Upper lobe of left lung (tissue), 6 donors: Measurements from ENCODE around the gene CTBP2. TPM values are rescaled to one million over a fixed set of nuclear protein-coding genes. Genes with fewer than 3 reads are reported as not detected.

Experiments used
- ATAC-seq, 2 donors: fragments of 200-7000 bp; cut with Tn5 transposase; one replicate each; pipeline ENCODE4 v1.9.1; 2022; ENCODE audit warnings: mild to moderate bottlenecking in 2 of 2, moderate library complexity in 2 of 2; ENCODE audit not compliant: low FRiP score in 2 of 2
- DNase-seq, 2 donors: peaks; one replicate each; pipeline ENCODE4 v3.0.0-alpha.2; 2019 to 2020
- H3K27ac ChIP-seq, 4 donors: fragments of 200-600 bp; sonication (generic); one replicate each; pipeline ENCODE4 v1.5.1; 2016 to 2019
- H3K27me3 ChIP-seq, 4 donors: fragments of 200-600 bp; sonication (generic); one replicate each; pipeline ENCODE4 v1.5.1; 2017 to 2019
- H3K36me3 ChIP-seq, 4 donors: fragments of 200-600 bp; sonication (generic); one replicate each; pipeline ENCODE4 v1.5.1; 2016 to 2019
- H3K4me1 ChIP-seq, 4 donors: fragments of 200-600 bp; sonication (generic); one replicate each; pipeline ENCODE4 v1.5.1; 2018 to 2019
- H3K4me3 ChIP-seq, 4 donors: fragments of 200-600 bp; sonication (generic); one replicate each; pipeline ENCODE4 v1.5.1; 2017 to 2019; ENCODE audit warnings: mild to moderate bottlenecking in 2 of 4, moderate library complexity in 1 of 4
- H3K9me3 ChIP-seq, 4 donors: fragments of 200-600 bp; sonication (generic); one replicate each; pipeline ENCODE4 v1.5.1; 2018 to 2019
- CTCF ChIP-seq, 6 experiments: fragments of 450-650 bp in 4 of 6; fragments of 200-600 bp in 2 of 6; sonication (generic) in 2 of 6; IDR thresholded peaks; one replicate each; pipeline ENCODE4 v1.5.1; 2016 to 2019; ENCODE audit warnings: antibody characterized with exemption in 6 of 6
- EP300 ChIP-seq, 4 donors: sonication (generic); formaldehyde crosslinking; IDR thresholded peaks; one replicate each; pipeline ENCODE4 v1.5.1; 2017; ENCODE audit warnings: antibody characterized with exemption in 4 of 4, control low read depth in 2 of 4
- POLR2A ChIP-seq, 4 donors: fragments of 450-650 bp; IDR thresholded peaks; one replicate each; pipeline ENCODE4 v1.5.1; 2016 to 2017; ENCODE audit warnings: antibody characterized with exemption in 4 of 4, mild to moderate bottlenecking in 2 of 4
- POLR2AphosphoS5 ChIP-seq, 2 donors: sonication (generic); formaldehyde crosslinking; IDR thresholded peaks; one replicate each; pipeline ENCODE4 v1.5.1; 2017; ENCODE audit warnings: antibody characterized with exemption in 2 of 2
- WGBS, 2 donors: methylation state at CpG; one replicate each; pipeline ENCODE4 v1.1.5; 2017 to 2018; 5-methylcytosine and 5-hydroxymethylcytosine counted together
- total RNA-seq, 6 donors: library from RNA; depleted of rRNA in 4 of 6; stranded (reverse); fragments of >200 nt in 4 of 6; gene quantifications; one replicate each; pipeline versions ENCODE4 v1.1.0 to v1.2.1, GENCODE V29; 2016 to 2021
- donor health status: DM: no; HTN: no; CAD: no; lungs with moderate emphysema.
- donor health status: DM: no; HTN: yes; CAD: no; lungs with severe emphysema.

Gene CTBP2
- total RNA-seq, 6 donors from 2014 or later = 47.1 to 82.5 (median 59.7) TPM

GRCh38 chr10:125029584-125030242, 130.7 kb downstream of the CTBP2 start:
- no peak for DNase-seq
- no peaks in the 10 kb centered on the region for H3K9me3 ChIP-seq
- H3K27me3 ChIP-seq = no peaks in the 10 kb centered on the region
- no peak for TF ChIP-seq EP300 (IDR thresholded peaks at IDR 0.05)
- no peak for TF ChIP-seq CTCF (IDR thresholded peaks at IDR 0.05)
- TF ChIP-seq POLR2A (IDR thresholded peaks at IDR 0.05) = no peak
- TF ChIP-seq POLR2AphosphoS5 (IDR thresholded peaks at IDR 0.05) = no peak
- H3K27ac ChIP-seq = peak overlapping the region in 1 of 4 donors; percentile 14
- H3K4me3 ChIP-seq = no peak overlapping the region
- H3K4me1 ChIP-seq = peaks cover 7 to 21% (median 15%) of the 10 kb centered on the region in 4 donors
- H3K36me3 ChIP-seq = peaks cover 0 to 31% (median 20%) of the 10 kb centered on the region in 4 donors
- 70 to 82% methylated on average over 7 of the region's 7 CpGs for WGBS, 2 donors
- ATAC-seq = no peak

- TF ChIP-seq CTCF (IDR thresholded peaks at IDR 0.05) (no peak), POLR2A (IDR thresholded peaks at IDR 0.05) (no peak), EP300 (IDR thresholded peaks at IDR 0.05) (no peak), POLR2AphosphoS5 (IDR thresholded peaks at IDR 0.05) (no peak)
- no peak overlapping the region for H3K27ac ChIP-seq
- H3K9me3 ChIP-seq = no peaks in the 10 kb centered on the region
- no peak overlapping the region for H3K4me3 ChIP-seq
- peaks cover 0 to 27% (median 19%) of the 10 kb centered on the region in 4 donors for H3K36me3 ChIP-seq
- 84 to 90% methylated on average over 17 of the region's 17 CpGs for WGBS, 2 donors
- no peak for DNase-seq
- no peaks in the 10 kb centered on the region for H3K27me3 ChIP-seq
- no peak for ATAC-seq
- peaks cover 13 to 28% (median 20%) of the 10 kb centered on the region in 4 donors for H3K4me1 ChIP-seq
Measured at GRCh38 chr10:125027871-125028869, 132.2 kb downstream of the CTBP2 start.

- H3K9me3 ChIP-seq = no peaks in the 10 kb centered on the region
- no peak for TF ChIP-seq CTCF (IDR thresholded peaks at IDR 0.05)
- no peak for TF ChIP-seq POLR2AphosphoS5 (IDR thresholded peaks at IDR 0.05)
- no peaks in the 10 kb centered on the region for H3K27me3 ChIP-seq
- WGBS, 2 donors = 95% methylated on average over 21 to 38 of the region's 40 CpGs
- H3K27ac ChIP-seq = no peak overlapping the region
- H3K36me3 ChIP-seq = peaks cover 0 to 30% (median 21%) of the 10 kb centered on the region in 4 donors
- H3K4me3 ChIP-seq = no peak overlapping the region
- H3K4me1 ChIP-seq = peaks cover 13 to 29% (median 20%) of the 10 kb centered on the region in 4 donors
- DNase-seq (no peak), ATAC-seq (no peak)
Measured at GRCh38 chr10:125026974-125027735, 133.2 kb downstream of the CTBP2 start.

GRCh38 chr10:125026036-125026931, 134.1 kb downstream of the CTBP2 start:
- Histone ChIP-seq H3K9me3 (no peaks in the 10 kb centered on the region), H3K4me3 (no peak overlapping the region), H3K36me3 (peaks cover 0 to 33% (median 23%) of the 10 kb centered on the region in 4 donors), H3K27me3 (no peaks in the 10 kb centered on the region), H3K27ac (no peak overlapping the region), H3K4me1 (peaks cover 13 to 29% (median 20%) of the 10 kb centered on the region in 4 donors)
- ATAC-seq (no peak), DNase-seq (no peak)
- WGBS, 2 donors = 92 to 96% methylated on average over 28 to 33 of the region's 51 CpGs
- TF ChIP-seq EP300 (IDR thresholded peaks at IDR 0.05) (no peak), POLR2AphosphoS5 (IDR thresholded peaks at IDR 0.05) (no peak), POLR2A (IDR thresholded peaks at IDR 0.05) (no peak), CTCF (IDR thresholded peaks at IDR 0.05) (no peak)
